Measurements from ENCODE around the gene MACROD2. TPM values are rescaled to one million over a fixed set of nuclear protein-coding genes. Genes with fewer than 3 reads are reported as not detected.

Gene MACROD2
- polyA plus RNA-seq, 1 experiment = 0.47 TPM

DNA sequence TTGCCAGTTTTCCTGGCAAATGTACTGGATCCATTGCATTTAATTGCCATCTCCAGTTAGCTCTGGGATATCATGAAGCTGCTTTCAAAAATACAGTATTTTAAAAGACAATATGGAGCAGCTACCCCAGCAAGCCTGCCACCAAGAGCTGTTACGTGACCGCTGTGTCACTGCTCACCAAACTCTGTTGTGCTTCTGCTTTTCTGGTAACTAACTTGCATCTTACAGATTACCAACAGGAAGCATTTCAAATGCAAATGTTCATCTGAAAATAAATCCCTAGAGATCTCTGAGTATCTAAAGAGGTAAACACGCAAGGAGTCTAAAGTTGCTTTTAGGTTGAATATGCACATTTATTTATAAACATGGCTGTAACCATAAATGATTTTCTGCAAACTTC is 1569.7 kb downstream of the MACROD2 start:
- Histone ChIP-seq H3K4me3 (ENCODE audit: low read depth, low read length) (no peak overlapping the region), H3K27me3 (ENCODE audit: control insufficient read depth, insufficient read depth, low read length) (no peaks in the 10 kb centered on the region), H3K36me3 (ENCODE audit: control insufficient read depth, insufficient read depth, low read length) (no peaks in the 10 kb centered on the region)
- ChIA-PET CTCF (no interaction called here), POLR2A (no interaction called here)
- TF ChIP-seq, protein P1, sequence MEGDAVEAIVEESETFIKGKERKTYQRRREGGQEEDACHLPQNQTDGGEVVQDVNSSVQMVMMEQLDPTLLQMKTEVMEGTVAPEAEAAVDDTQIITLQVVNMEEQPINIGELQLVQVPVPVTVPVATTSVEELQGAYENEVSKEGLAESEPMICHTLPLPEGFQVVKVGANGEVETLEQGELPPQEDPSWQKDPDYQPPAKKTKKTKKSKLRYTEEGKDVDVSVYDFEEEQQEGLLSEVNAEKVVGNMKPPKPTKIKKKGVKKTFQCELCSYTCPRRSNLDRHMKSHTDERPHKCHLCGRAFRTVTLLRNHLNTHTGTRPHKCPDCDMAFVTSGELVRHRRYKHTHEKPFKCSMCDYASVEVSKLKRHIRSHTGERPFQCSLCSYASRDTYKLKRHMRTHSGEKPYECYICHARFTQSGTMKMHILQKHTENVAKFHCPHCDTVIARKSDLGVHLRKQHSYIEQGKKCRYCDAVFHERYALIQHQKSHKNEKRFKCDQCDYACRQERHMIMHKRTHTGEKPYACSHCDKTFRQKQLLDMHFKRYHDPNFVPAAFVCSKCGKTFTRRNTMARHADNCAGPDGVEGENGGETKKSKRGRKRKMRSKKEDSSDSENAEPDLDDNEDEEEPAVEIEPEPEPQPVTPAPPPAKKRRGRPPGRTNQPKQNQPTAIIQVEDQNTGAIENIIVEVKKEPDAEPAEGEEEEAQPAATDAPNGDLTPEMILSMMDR (IDR thresholded peaks at IDR 0.05; ENCODE audit: insufficient read depth, low read depth, low read length) = no peak
- DNase-seq (ENCODE audit: low read depth) = no peak

DNA sequence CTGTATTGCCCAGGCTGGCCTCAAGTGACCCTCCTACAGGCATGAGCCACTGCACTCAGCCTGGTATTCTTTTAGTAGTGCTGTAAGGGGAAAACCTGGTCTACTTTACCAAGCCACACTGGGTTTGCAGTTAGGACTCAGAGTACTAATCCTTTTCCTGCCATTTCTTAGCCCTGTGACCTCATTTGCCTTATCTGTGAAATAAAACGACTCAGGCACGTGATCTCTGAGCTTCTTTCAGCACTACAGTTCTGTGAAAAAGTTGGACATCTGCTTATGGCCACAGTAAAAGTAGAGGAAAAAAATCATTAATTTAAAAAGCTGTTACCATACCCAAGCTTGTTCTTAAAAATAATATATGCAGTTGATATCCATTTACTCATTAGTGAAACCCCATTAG is 1570.5 kb downstream of the MACROD2 start:
- DNase-seq (ENCODE audit: low read depth) = no peak
- Histone ChIP-seq H3K27me3 (ENCODE audit: control insufficient read depth, insufficient read depth, low read length) (no peaks in the 10 kb centered on the region), H3K4me3 (ENCODE audit: low read depth, low read length) (no peak overlapping the region), H3K36me3 (ENCODE audit: control insufficient read depth, insufficient read depth, low read length) (no peaks in the 10 kb centered on the region)
- TF ChIP-seq, protein P1 (IDR thresholded peaks at IDR 0.05; ENCODE audit: insufficient read depth, low read depth, low read length) = no peak
- ChIA-PET CTCF (no interaction called here), POLR2A (no interaction called here)

DNA sequence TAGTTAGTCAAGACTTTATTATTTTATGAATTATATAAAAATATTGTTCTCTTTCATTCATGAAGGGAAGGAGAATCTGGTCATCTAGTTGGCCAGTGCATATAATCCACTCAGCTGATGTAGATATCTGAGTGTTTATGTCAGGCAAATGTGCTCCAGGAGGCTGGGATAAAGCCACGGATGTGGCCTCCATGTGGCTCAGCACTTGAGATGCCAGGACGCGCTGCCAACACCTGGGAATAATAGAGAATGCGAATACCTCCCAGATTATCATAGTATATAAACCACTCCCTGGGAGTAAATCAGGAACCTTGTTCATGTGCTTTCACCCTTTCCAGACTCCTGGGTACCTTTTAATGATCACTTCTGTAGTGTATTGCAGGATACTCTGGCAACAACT is 1571.9 kb downstream of the MACROD2 start:
- no peak for DNase-seq (ENCODE audit: low read depth)
- TF ChIP-seq, protein P1 (IDR thresholded peaks at IDR 0.05; ENCODE audit: insufficient read depth, low read depth, low read length) = no peak
- POLR2A ChIA-PET = no interaction called here
- CTCF ChIA-PET = no interaction called here
- no peaks in the 10 kb centered on the region for H3K27me3 ChIP-seq (ENCODE audit: control insufficient read depth, insufficient read depth, low read length)
- H3K36me3 ChIP-seq (ENCODE audit: control insufficient read depth, insufficient read depth, low read length) = no peaks in the 10 kb centered on the region
- H3K4me3 ChIP-seq (ENCODE audit: low read depth, low read length) = no peak overlapping the region

DNA sequence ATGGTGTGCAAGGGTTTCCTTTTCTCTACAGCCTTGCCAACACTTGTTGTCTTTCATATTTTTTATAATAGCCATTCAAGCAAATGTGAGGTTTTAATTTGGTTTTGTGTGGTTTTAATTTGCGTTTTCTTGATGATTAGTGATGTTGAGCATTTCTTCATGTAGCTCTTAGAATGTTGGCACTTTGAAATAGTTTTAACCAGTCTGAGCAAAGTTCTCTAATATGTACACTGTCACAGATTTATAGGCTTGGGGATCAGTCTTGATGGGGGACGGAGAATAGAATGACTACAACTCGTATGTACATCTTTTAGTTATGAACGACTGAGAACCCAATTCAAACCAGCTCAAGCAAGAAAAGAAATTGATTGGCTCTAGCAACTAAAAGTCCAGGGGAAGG is 1574.8 kb downstream of the MACROD2 start:
- H3K36me3 ChIP-seq (ENCODE audit: control insufficient read depth, insufficient read depth, low read length) = no peaks in the 10 kb centered on the region
- CTCF ChIA-PET = no interaction called here
- DNase-seq (ENCODE audit: low read depth) = no peak
- no peak overlapping the region for H3K4me3 ChIP-seq (ENCODE audit: low read depth, low read length)
- POLR2A ChIA-PET = no interaction called here
- TF ChIP-seq, protein P1 (IDR thresholded peaks at IDR 0.05; ENCODE audit: insufficient read depth, low read depth, low read length) = no peak
- no peaks in the 10 kb centered on the region for H3K27me3 ChIP-seq (ENCODE audit: control insufficient read depth, insufficient read depth, low read length)

DNA sequence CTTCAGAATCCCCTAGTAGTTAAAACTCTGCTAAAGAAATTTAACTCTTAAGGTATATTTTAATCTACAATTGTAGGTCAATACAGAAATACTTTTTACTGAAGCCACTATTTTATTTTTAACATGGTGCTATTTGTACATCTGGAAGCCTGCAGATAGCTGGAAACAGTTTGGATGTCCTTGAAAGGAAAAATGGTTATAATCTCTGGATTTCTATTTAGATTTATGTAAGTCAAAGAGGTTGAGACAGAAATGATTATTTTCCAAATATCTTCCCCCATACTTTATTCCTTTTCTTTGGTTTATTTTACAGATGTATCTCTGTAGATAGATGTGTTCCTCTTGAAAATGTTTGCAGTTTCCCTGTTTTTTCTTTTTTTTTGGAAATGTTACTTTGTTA is 1575.7 kb downstream of the MACROD2 start:
- TF ChIP-seq, protein P1 (IDR thresholded peaks at IDR 0.05; ENCODE audit: insufficient read depth, low read depth, low read length) = no peak
- H3K27me3 ChIP-seq (ENCODE audit: control insufficient read depth, insufficient read depth, low read length) = no peaks in the 10 kb centered on the region
- no peak for DNase-seq (ENCODE audit: low read depth)
- H3K36me3 ChIP-seq (ENCODE audit: control insufficient read depth, insufficient read depth, low read length) = no peaks in the 10 kb centered on the region
- ChIA-PET POLR2A (no interaction called here), CTCF (no interaction called here)
- no peak overlapping the region for H3K4me3 ChIP-seq (ENCODE audit: low read depth, low read length)

Data from BJ (cell line).